SH-SY5Y (cell line): ENCODE measurements around the gene NRN1.

Experiments
- GATA2 ChIP-seq: IDR thresholded peaks from 2 replicates; pipeline ENCODE4 v1.6.1; 2011; ENCODE audit warnings: mild to moderate bottlenecking, low read depth, low read length
- GATA3 ChIP-seq: IDR thresholded peaks from 2 replicates; pipeline ENCODE4 v1.6.1; 2011; ENCODE audit warnings: low read depth, mild to moderate bottlenecking, low read length, moderate library complexity

- no peak for TF ChIP-seq GATA3
- TF ChIP-seq GATA2, result no peak
These were observed 11.1 kb downstream of the NRN1 start for GRCh38 chr6:5995658-5995948.
